Adrenal gland (tissue), 5 donors: Measurements from ENCODE around the gene NARS2.

ENCODE experiments used
- CTCF ChIP-seq, 6 experiments: fragments of 450-650 bp in 4 of 6; fragments of 200-600 bp in 2 of 6; sonication (generic) in 1 of 6; IDR thresholded peaks; 1 replicate in 5 of 6; 2 replicates in 1 of 6; pipeline versions ENCODE4 v1.5.1 to v1.8.0; 2016 to 2021; ENCODE audit warnings: antibody characterized with exemption in 6 of 6, mild to moderate bottlenecking in 2 of 6, moderate library complexity in 1 of 6
- POLR2A ChIP-seq, 2 donors: fragments of 450-650 bp; IDR thresholded peaks; one replicate each; pipeline ENCODE4 v1.6.1; 2017; ENCODE audit warnings: antibody characterized with exemption in 2 of 2, mild to moderate bottlenecking in 2 of 2, moderate library complexity in 1 of 2
- donor health status: DM: no; HTN: no; CAD: no.

DNA sequence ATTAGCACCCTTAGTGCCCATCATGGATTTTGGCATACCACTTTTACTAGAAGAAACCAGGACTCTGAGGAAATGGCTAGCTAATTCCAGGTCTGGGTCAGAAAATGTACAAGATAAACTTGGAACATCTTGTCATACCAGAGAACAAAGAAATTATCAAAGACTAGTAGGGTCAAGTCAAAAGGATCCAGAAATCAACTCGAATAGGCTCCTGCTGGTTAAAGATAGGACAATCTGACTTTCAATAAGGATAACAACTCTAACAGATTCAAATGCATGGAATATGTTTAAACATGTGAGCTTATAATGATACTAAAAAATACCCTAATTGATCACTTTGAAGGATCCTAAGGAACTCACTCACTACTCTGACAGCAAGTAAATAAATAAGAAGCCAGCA lies 175.9 kb downstream of the NARS2 start:
- no peak for TF ChIP-seq POLR2A (IDR thresholded peaks at IDR 0.05)
- TF ChIP-seq CTCF (IDR thresholded peaks at IDR 0.05): no peak
